Measurements from ENCODE around the gene MYO16. TPM values are rescaled to one million over a fixed set of nuclear protein-coding genes. Genes with fewer than 3 reads are reported as not detected.

MYO16 gene
- total RNA-seq, 1 experiment from 2014 or later: 0.06 TPM

DNA sequence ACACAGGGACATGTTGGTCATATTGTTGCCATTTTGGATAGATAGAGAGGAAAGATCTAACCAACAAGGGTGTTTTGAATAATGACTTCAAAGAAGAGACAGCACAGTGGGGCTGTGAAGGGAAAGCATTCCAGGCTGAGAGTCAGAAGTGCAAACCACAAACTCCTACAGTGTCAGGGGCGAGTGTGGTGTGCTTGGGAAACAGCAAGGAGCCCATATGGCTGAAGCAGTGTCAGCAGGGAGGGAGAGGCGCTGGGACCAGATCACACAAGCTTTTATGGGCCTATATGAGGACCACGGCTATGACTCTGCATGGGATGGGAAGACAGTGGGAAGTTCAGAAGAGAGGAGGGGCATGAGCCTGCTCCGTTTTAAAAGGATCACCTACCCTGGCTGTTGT, 166.4 kb downstream of the MYO16 start:
- DNase-seq (ENCODE audit: low read depth): no peak

DNA sequence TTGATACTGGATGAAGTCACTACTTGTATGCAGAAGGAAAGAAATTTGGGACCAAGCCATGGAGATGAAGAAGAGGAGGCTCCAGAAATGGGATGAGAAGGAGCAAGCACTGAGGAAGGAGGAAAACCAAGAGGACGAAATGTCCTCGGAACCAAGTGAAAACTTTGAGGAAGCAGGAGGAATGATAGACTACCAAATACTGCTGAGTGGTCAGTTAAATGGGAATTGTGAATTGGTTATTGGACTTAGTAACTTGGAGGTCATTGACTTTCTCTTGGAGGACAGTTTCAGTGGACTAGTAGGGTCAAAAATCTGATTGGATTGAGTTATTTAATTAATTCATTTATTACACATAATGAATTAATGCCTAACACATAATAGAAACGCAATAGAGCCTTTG, 167.9 kb downstream of the MYO16 start:
- no peak for DNase-seq (ENCODE audit: low read depth)

- no peak for DNase-seq (ENCODE audit: low read depth)
These were observed 178.4 kb downstream of the MYO16 start for GRCh38 chr13:108807841-108808240.

DNA sequence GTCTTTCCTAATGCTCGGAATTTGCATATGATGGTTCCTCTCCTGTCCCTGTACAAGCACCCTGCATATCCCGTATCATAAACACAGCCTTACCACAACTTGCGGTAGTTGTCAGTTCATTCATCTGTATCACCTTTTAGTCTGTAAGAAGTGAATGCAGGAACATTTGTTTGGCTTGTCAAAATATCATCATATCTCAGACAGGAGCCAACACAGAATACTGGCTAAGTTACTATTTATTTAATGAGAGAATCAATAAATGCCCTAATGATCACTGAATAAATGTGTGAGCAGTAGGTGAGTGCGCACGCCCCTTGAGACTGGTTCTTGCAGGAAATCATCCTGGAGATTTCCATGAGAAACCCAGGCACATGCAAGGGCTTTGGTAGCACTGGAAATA, 182.8 kb downstream of the MYO16 start:
- no peak for DNase-seq (ENCODE audit: low read depth)

DNA sequence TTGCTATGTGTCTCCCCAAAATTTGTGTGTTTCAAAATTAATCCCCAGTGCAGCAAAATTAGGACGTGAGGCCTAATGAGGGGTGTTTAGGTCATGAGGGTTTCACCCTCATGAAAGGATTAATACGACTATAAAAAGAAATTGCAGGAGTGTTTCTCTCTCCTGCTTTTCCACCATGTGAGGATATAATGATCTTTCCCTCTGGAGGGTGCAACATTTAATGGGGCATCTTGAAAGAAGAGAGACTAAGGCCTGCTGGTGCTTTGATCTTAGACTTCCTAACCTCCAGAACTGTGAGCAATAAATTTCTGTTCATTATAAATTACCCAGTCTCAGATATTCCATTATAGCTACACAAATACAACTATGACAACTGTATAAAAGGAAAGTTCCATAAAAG, 183.2 kb downstream of the MYO16 start:
- no peak for DNase-seq (ENCODE audit: low read depth)

DNA sequence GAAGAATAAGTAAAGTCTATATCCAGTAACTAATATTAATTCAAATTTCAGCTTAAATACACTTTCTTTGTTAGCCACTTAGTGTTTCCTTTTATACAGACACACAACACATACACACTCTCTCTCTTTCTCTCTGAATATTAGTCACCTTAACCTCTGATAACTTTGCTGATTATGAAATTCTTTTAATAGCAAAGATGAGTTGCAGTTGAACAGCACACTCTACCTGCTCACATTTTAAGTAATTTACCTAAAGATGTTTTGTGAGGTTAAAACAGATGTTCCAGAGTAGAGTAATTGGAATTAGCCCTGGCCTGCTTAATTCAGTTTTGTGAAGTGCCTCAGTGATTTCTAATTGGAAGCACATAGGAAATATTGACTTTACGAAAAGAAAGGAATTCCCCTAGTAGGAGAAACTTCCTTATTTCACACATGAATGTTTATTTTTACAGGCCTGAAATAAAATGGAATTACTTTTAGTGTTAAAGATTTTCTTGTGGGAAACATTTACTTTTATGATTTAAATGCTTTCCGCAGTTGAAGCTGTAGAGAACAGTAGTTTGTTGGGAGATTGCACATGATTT, 184.3 kb downstream of the MYO16 start:
- no peak for DNase-seq (ENCODE audit: low read depth)

DNA sequence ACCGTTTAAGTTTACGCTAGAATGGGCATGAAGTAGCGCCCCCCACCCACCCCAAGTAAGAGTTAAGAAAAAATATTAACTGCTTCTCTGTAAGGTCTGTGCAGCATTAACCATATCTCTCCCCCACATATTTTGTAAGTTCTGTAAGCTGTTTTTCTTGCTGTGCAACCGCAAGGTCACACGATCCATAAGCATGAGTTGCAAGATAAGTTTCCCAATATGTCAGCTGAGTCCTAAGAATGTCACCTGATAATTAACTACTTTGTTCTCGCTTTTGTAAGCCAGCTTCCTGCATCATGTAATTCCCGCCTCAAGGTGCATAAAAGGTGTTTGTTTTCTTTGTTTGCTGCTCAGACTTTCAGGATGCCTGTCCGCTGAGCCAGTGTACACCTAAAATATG, 187.0 kb downstream of the MYO16 start:
- no peak for DNase-seq (ENCODE audit: low read depth)

- no peak for DNase-seq (ENCODE audit: low read depth)
These were observed 198.2 kb downstream of the MYO16 start for GRCh38 chr13:108827646-108828045.

GRCh38 chr13:108828086-108828815, 198.8 kb downstream of the MYO16 start:
- DNase-seq (ENCODE audit: low read depth): no peak

GRCh38 chr13:108830916-108831315, 201.5 kb downstream of the MYO16 start:
- DNase-seq (ENCODE audit: low read depth): no peak

- DNase-seq (ENCODE audit: low read depth): no peak
These were observed 204.1 kb downstream of the MYO16 start for GRCh38 chr13:108833531-108833930.

GRCh38 chr13:108834193-108834592, 204.8 kb downstream of the MYO16 start:
- no peak for DNase-seq (ENCODE audit: low read depth)

DNA sequence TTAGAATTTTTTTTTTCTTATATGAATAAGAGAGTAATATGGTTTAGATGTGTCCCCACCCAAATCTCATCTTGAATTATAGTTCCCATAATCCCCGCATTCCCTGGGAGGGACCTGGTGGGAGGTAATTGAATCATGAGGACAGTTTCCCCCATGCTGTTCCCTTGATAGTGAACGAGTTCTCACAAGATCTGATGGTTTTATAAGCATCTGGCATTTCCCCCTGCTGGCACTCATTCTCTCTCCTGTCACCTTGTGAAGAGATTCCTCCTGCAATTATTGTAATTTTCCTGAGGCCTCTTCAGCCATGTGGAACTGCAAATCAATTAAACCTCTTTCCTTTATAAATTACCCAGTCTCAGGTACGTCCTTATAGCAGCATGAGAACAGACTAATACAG, 205.7 kb downstream of the MYO16 start:
- no peak for DNase-seq (ENCODE audit: low read depth)

GRCh38 chr13:108850691-108851090, 221.3 kb downstream of the MYO16 start:
- DNase-seq (ENCODE audit: low read depth): no peak

- DNase-seq (ENCODE audit: low read depth): no peak
These were observed 222.2 kb downstream of the MYO16 start for GRCh38 chr13:108851660-108852059.

GRCh38 chr13:108853031-108853430, 223.6 kb downstream of the MYO16 start:
- DNase-seq (ENCODE audit: low read depth): no peak

DNA sequence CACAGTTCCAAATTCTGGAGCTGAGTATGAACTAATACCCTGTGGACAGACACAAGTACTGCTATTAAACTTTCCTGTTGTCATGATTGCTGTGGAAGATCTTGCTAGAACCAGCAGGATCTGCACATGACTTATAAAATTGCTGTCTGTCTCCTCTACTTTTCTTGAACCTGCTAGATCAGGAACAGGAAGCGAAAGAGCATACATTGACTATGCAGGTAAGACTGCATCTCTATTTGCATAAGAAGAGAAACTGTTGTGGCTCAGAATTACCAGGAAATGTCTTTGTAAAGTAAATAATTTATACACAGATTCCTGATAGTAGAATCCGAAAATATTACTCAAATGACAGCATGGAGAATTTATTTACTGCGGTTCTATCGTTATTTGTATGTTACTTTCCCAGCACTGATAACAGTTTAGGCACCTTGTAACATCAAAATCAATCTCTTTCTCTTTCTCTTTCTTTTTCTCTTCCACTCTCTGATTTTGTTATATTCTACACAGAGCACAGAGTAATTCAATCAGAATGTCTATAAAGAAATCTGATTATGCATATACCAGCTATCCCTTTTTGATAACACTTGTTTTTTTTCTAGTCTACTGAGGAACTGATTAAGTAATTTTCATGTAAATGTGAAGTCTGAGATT, 226.5 kb downstream of the MYO16 start:
- no peak for DNase-seq (ENCODE audit: low read depth)

GRCh38 chr13:108858676-108859075, 229.3 kb downstream of the MYO16 start:
- DNase-seq (ENCODE audit: low read depth): no peak

DNA sequence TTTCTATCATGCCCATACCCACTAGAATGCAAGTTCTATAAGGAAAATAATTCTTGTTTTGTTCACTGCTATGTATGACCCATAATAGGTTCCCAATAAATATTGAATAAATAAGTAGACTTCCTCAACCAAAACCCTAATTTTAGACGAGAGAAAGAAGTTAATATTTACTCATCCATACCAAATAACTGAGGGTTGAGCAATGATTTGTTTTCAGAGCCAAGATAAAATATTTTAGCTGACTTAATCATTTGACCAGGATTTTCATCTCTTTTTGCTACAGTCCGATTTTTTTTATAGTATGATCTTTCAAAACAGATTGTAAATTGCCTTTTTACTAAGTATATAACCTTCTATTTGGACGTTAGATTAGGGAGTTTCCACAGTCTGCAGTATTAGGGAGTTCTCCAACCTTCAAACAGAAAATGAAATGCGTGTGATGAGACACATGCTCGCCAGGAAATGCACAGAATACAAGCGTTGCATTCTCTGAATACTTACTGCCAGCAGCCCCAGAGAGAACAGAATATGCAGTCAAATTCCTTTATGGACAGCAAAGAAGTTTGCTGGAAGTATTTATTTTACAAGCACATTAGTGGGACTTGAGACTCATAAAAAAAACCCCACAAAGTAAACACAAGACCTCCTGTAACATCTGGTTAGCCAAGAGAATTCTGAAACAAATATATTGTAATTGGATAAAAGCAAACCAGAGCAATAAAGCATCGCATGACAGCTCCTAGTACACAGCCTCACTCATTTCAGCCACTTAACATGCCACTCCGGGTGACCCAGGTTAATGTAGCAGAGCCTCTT, 230.0 kb downstream of the MYO16 start:
- no peak for DNase-seq (ENCODE audit: low read depth)

- no peak for DNase-seq (ENCODE audit: low read depth)
These were observed 231.0 kb downstream of the MYO16 start for GRCh38 chr13:108860418-108860817.

DNA sequence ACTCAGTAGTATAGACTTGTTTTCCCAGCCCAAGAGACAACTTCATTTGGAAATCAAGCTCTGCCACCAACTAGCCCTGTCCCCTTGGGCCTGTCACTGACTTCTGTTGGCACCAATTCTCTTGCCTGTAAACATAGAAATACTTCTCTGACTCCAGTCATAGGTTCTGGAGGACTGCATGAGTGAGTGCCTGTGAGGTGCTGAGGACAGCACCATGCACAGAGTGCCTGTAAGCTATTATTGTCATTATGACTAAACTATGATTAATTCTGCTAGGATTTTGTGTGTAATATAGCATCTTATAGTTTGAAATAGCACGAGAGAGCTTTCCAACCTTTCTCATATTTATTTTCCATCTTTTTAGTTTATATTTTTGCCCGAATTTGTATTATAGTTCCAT, 247.9 kb downstream of the MYO16 start:
- no peak for DNase-seq (ENCODE audit: low read depth)

GRCh38 chr13:108878732-108879131, 249.3 kb downstream of the MYO16 start:
- no peak for DNase-seq (ENCODE audit: low read depth)
